SK-N-SH treated with all-trans-retinoic acid at 6 μM for 48 hours (cell line): ENCODE data around the gene HLF.

Experiments
- ATAC-seq: fragments of 200-7000 bp; cut with Tn5 transposase; 3 replicates; pipeline ENCODE4 v1.9.1; 2020; ENCODE audit warnings: mild to moderate bottlenecking, moderate library complexity
- ARNTL ChIP-seq: fragments of 450-650 bp; formaldehyde crosslinking; IDR thresholded peaks from 2 replicates; pipeline ENCODE4 v1.5.0; 2020; ENCODE audit warnings: low read depth, mild to moderate bottlenecking, moderate library complexity, borderline replicate concordance
- BACH2 ChIP-seq: fragments of 250-450 bp; sonication (Bioruptor Pico); IDR thresholded peaks from 2 replicates; pipeline ENCODE4 v1.9.0; 2021; ENCODE audit warnings: mild to moderate bottlenecking, borderline replicate concordance
- CSDC2 ChIP-seq: fragments of 250-450 bp; sonication (Bioruptor Pico); IDR thresholded peaks from 2 replicates; pipeline ENCODE4 v1.5.0; 2020; ENCODE audit warnings: mild to moderate bottlenecking, moderate library complexity
- CSRNP3 ChIP-seq: fragments of 250-450 bp; sonication (Bioruptor Pico); IDR thresholded peaks from 2 replicates; pipeline ENCODE4 v1.5.1; 2021; ENCODE audit warnings: mild to moderate bottlenecking, moderate library complexity
- ESRRG ChIP-seq: fragments of 250-450 bp; sonication (Bioruptor Pico); IDR thresholded peaks from 2 replicates; pipeline ENCODE4 v1.6.1; 2021; ENCODE audit warnings: mild to moderate bottlenecking
- GLIS3 ChIP-seq: fragments of 250-450 bp; sonication (Bioruptor Pico); IDR thresholded peaks from 2 replicates; pipeline ENCODE4 v1.5.0; 2020; ENCODE audit warnings: mild to moderate bottlenecking, moderate library complexity
- ISL1 ChIP-seq: fragments of 250-450 bp; sonication (Bioruptor Pico); IDR thresholded peaks from 2 replicates; pipeline ENCODE4 v2.1.2; 2022; ENCODE audit warnings: mild to moderate bottlenecking, moderate library complexity
- OSR1 ChIP-seq: fragments of 250-450 bp; sonication (Bioruptor Pico); IDR thresholded peaks from 2 replicates; pipeline ENCODE4 v1.8.0; 2022; ENCODE audit warnings: moderate library complexity, mild to moderate bottlenecking, inconsistent platforms
- POU6F1 ChIP-seq: fragments of 250-450 bp; sonication (Bioruptor Pico); IDR thresholded peaks from 2 replicates; pipeline ENCODE4 v1.8.0; 2021; ENCODE audit warnings: low read depth, mild to moderate bottlenecking, moderate library complexity, borderline replicate concordance
- PPARA ChIP-seq: fragments of 250-450 bp; sonication (Bioruptor Pico); IDR thresholded peaks from 2 replicates; pipeline ENCODE4 v1.5.0; 2020; ENCODE audit warnings: mild to moderate bottlenecking, borderline replicate concordance
- RARB ChIP-seq: fragments of 250-450 bp; sonication (Bioruptor Pico); IDR thresholded peaks from 2 replicates; pipeline ENCODE4 v1.8.0; 2021; ENCODE audit warnings: mild to moderate bottlenecking, moderate library complexity
- TCF4 ChIP-seq: fragments of 250-450 bp; sonication (Bioruptor Pico); IDR thresholded peaks from 2 replicates; pipeline ENCODE4 v1.8.0; 2021; ENCODE audit warnings: mild to moderate bottlenecking, moderate library complexity, borderline replicate concordance
- TOX ChIP-seq: fragments of 250-450 bp; sonication (Bioruptor Pico); IDR thresholded peaks from 2 replicates; pipeline ENCODE4 v1.8.0; 2021; ENCODE audit warnings: mild to moderate bottlenecking, moderate library complexity, borderline replicate concordance
- ZC3H10 ChIP-seq: fragments of 250-450 bp; sonication (Bioruptor Pico); IDR thresholded peaks from 2 replicates; pipeline ENCODE4 v1.5.1; 2021; ENCODE audit warnings: mild to moderate bottlenecking, moderate library complexity
- ZFP3 ChIP-seq: fragments of 250-450 bp; sonication (Bioruptor Pico); IDR thresholded peaks from 2 replicates; pipeline ENCODE4 v1.5.0; 2020; ENCODE audit warnings: mild to moderate bottlenecking, moderate library complexity
- ZFP30 ChIP-seq: fragments of 450-650 bp; formaldehyde crosslinking; IDR thresholded peaks from 2 replicates; pipeline ENCODE4 v1.5.0; 2022; ENCODE audit warnings: mild to moderate bottlenecking, moderate library complexity
- ZNF565 ChIP-seq: fragments of 450-650 bp; formaldehyde crosslinking; conservative IDR thresholded peaks from 2 replicates; pipeline ENCODE4 v1.5.0; 2020; ENCODE audit warnings: low read depth, mild to moderate bottlenecking, moderate library complexity
- TF ChIP-seq, protein P1 (sequence below): fragments of 250-450 bp; sonication (Bioruptor Pico); IDR thresholded peaks from 2 replicates; pipeline ENCODE4 v1.8.0; 2020; ENCODE audit warnings: mild to moderate bottlenecking, moderate library complexity, borderline replicate concordance
- TF ChIP-seq, protein P2 (sequence below): fragments of 250-450 bp; sonication (Bioruptor Pico); IDR thresholded peaks from 2 replicates; pipeline ENCODE4 v1.5.0; 2020; ENCODE audit warnings: mild to moderate bottlenecking, moderate library complexity
- TF ChIP-seq, protein P3 (sequence below): fragments of 250-450 bp; sonication (Bioruptor Pico); IDR thresholded peaks from 2 replicates; pipeline ENCODE4 v1.5.1; 2020; ENCODE audit warnings: low read depth, mild to moderate bottlenecking, moderate library complexity

The HLF gene

DNA sequence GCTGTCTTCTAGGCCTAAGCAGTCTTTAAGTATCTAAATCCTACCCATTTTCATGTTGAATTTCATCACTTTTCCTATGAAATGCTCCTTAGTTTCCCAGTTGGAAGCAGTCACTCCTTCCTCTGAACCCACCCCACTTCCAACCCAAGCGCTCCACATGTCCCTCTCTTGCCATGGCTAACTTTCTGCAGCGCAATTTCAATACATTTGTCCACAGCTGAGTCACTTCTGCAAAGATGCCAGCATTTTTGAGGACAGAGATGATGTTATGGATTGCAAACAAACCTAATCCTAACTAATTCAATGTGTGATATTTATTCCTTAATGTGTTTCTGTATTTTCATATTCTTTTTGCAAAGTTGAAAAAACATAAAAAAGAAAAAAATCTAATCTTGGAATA lies 71.7 kb downstream of the HLF start:
- ATAC-seq, result no peak
- TF ChIP-seq ZFP3 (CRISPR knock-in tag), result no peak
- no peak for TF ChIP-seq ZNF565 (CRISPR knock-in tag)

GRCh38 chr17:55340176-55340575 lies 75.4 kb downstream of the HLF start:
- no peak for ATAC-seq
- TF ChIP-seq ZC3H10 (no peak), BACH2 (CRISPR knock-in tag) (no peak), CSRNP3 (CRISPR knock-in tag) (no peak), CSDC2 (CRISPR knock-in tag) (no peak), OSR1 (CRISPR knock-in tag) (no peak), ARNTL (no peak), ZNF565 (CRISPR knock-in tag) (no peak), ESRRG (CRISPR knock-in tag) (no peak), PPARA (CRISPR knock-in tag) (no peak), TOX (CRISPR knock-in tag) (no peak), ZFP30 (CRISPR knock-in tag) (no peak), ZFP3 (CRISPR knock-in tag) (no peak)
- TF ChIP-seq, protein P1, sequence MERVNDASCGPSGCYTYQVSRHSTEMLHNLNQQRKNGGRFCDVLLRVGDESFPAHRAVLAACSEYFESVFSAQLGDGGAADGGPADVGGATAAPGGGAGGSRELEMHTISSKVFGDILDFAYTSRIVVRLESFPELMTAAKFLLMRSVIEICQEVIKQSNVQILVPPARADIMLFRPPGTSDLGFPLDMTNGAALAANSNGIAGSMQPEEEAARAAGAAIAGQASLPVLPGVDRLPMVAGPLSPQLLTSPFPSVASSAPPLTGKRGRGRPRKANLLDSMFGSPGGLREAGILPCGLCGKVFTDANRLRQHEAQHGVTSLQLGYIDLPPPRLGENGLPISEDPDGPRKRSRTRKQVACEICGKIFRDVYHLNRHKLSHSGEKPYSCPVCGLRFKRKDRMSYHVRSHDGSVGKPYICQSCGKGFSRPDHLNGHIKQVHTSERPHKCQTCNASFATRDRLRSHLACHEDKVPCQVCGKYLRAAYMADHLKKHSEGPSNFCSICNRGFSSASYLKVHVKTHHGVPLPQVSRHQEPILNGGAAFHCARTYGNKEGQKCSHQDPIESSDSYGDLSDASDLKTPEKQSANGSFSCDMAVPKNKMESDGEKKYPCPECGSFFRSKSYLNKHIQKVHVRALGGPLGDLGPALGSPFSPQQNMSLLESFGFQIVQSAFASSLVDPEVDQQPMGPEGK (CRISPR knock-in tag), result no peak
- TF ChIP-seq, protein P2, sequence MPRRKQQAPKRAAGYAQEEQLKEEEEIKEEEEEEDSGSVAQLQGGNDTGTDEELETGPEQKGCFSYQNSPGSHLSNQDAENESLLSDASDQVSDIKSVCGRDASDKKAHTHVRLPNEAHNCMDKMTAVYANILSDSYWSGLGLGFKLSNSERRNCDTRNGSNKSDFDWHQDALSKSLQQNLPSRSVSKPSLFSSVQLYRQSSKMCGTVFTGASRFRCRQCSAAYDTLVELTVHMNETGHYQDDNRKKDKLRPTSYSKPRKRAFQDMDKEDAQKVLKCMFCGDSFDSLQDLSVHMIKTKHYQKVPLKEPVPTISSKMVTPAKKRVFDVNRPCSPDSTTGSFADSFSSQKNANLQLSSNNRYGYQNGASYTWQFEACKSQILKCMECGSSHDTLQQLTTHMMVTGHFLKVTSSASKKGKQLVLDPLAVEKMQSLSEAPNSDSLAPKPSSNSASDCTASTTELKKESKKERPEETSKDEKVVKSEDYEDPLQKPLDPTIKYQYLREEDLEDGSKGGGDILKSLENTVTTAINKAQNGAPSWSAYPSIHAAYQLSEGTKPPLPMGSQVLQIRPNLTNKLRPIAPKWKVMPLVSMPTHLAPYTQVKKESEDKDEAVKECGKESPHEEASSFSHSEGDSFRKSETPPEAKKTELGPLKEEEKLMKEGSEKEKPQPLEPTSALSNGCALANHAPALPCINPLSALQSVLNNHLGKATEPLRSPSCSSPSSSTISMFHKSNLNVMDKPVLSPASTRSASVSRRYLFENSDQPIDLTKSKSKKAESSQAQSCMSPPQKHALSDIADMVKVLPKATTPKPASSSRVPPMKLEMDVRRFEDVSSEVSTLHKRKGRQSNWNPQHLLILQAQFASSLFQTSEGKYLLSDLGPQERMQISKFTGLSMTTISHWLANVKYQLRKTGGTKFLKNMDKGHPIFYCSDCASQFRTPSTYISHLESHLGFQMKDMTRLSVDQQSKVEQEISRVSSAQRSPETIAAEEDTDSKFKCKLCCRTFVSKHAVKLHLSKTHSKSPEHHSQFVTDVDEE (CRISPR knock-in tag), result no peak

- ATAC-seq, result no peak
- TF ChIP-seq ZFP30 (CRISPR knock-in tag), result no peak
- TF ChIP-seq TCF4 (CRISPR knock-in tag), result no peak
- TF ChIP-seq ISL1 (CRISPR knock-in tag), result no peak
- no peak for TF ChIP-seq POU6F1 (CRISPR knock-in tag)
- no peak for TF ChIP-seq CSRNP3 (CRISPR knock-in tag)
These were observed 75.9 kb downstream of the HLF start for GRCh38 chr17:55340686-55341085.

DNA sequence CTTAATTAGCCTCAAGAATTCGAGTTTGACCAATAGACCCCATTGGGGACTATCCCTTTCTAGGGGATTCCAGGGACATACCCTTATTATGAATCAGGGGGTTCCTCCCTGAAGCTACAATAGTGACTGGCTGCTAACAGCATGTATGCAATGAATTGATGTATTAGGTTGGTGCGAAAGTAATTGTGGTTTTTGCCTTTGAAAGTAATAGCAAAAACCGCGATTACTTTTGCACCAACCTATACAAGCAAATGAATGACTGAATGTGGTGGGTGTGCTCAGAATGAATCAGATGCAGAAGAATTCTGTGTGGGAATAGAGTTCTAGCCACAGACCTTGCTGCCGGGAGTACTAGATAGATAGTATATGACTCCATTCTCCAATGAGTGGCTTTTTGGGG lies 76.7 kb downstream of the HLF start:
- TF ChIP-seq, protein P3, sequence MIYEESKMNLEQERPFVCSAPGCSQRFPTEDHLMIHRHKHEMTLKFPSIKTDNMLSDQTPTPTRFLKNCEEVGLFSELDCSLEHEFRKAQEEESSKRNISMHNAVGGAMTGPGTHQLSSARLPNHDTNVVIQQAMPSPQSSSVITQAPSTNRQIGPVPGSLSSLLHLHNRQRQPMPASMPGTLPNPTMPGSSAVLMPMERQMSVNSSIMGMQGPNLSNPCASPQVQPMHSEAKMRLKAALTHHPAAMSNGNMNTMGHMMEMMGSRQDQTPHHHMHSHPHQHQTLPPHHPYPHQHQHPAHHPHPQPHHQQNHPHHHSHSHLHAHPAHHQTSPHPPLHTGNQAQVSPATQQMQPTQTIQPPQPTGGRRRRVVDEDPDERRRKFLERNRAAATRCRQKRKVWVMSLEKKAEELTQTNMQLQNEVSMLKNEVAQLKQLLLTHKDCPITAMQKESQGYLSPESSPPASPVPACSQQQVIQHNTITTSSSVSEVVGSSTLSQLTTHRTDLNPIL, result no peak
- TF ChIP-seq RARB (CRISPR knock-in tag) (no peak), GLIS3 (no peak), ARNTL (no peak), ISL1 (CRISPR knock-in tag) (no peak), ZC3H10 (no peak)
- TF ChIP-seq, protein P1 (CRISPR knock-in tag), result no peak
- ATAC-seq, result no peak
